Omental fat pad (tissue), 4 donors: ENCODE results near the gene CIAPIN1. TPM values are rescaled to one million over a fixed set of nuclear protein-coding genes. Genes with fewer than 3 reads are reported as not detected.

Experiments used
- ATAC-seq: fragments of 150-250 bp; one replicate; pipeline ENCODE4 v1.9.1; 2016; ENCODE audit warnings: mild to moderate bottlenecking, moderate library complexity; ENCODE audit not compliant: low FRiP score
- DNase-seq: peaks from one replicate; pipeline ENCODE4 v3.0.0-alpha.2; 2019; ENCODE audit warnings: low spot score
- CTCF ChIP-seq, 3 donors: fragments of 450-650 bp; IDR thresholded peaks; one replicate each; pipeline ENCODE4 v1.5.1; 2016 to 2017; ENCODE audit warnings: antibody characterized with exemption in 3 of 3, mild to moderate bottlenecking in 3 of 3, moderate library complexity in 2 of 3
- total RNA-seq, 4 donors: library from RNA; depleted of rRNA; stranded (reverse); fragments of >200 nt; gene quantifications; one replicate each; pipeline ENCODE4 v1.1.0, GENCODE V29; 2016

CIAPIN1 gene
- total RNA-seq, 4 donors from 2014 or later, result 26.4 to 37.2 (median 32.4) TPM

- DNase-seq, result no peak
- ATAC-seq, result no peak
- no peak for TF ChIP-seq CTCF (IDR thresholded peaks at IDR 0.05)
These were observed 24.0 kb upstream of the CIAPIN1 start for GRCh38 chr16:57471209-57471608.

GRCh38 chr16:57470711-57471110 lies 23.5 kb upstream of the CIAPIN1 start:
- no peak for DNase-seq
- TF ChIP-seq CTCF (IDR thresholded peaks at IDR 0.05), result no peak
- no peak for ATAC-seq

GRCh38 chr16:57469917-57470470 lies 22.8 kb upstream of the CIAPIN1 start:
- DNase-seq (no peak), ATAC-seq (no peak)
- TF ChIP-seq CTCF (IDR thresholded peaks at IDR 0.05), result no peak

GRCh38 chr16:57469046-57469445 lies 21.9 kb upstream of the CIAPIN1 start:
- ATAC-seq (no peak), DNase-seq (no peak)

GRCh38 chr16:57468346-57468745 lies 21.2 kb upstream of the CIAPIN1 start:
- DNase-seq (no peak), ATAC-seq (no peak)
- TF ChIP-seq CTCF (IDR thresholded peaks at IDR 0.05), result no peak

More at GRCh38 chr16:57469046-57469445, 21.9 kb upstream of the CIAPIN1 start:
- TF ChIP-seq CTCF (IDR thresholded peaks at IDR 0.05), result no peak

- no peak for ATAC-seq
- no peak for TF ChIP-seq CTCF (IDR thresholded peaks at IDR 0.05)
- no peak for DNase-seq
These were observed 17.3 kb upstream of the CIAPIN1 start for GRCh38 chr16:57464523-57464922.

- DNase-seq (no peak), ATAC-seq (peak; percentile 46)
- TF ChIP-seq CTCF (IDR thresholded peaks at IDR 0.05), result no peak
These were observed 15.8 kb upstream of the CIAPIN1 start for GRCh38 chr16:57462978-57463362.
